ENCODE measurements around the gene HPCAL1.

HPCAL1 gene

GRCh38 chr2:10373931-10374330 lies 71.2 kb downstream of the HPCAL1 start:
- H3K36me3 ChIP-seq (ENCODE audit: insufficient read depth, low read length) = no peaks in the 10 kb centered on the region
- H3K27me3 ChIP-seq (ENCODE audit: insufficient read depth, low read length) = no peaks in the 10 kb centered on the region
- H3K4me3 ChIP-seq (ENCODE audit: low read depth, low read length) = no peak overlapping the region
- no peak overlapping the region for H3K27ac ChIP-seq (ENCODE audit: low read depth, low read length)
- H3K4me1 ChIP-seq (ENCODE audit: control insufficient read depth, insufficient read depth, low read length, unreplicated experiment) = no peaks in the 10 kb centered on the region
- H2AFZ ChIP-seq (ENCODE audit: low read length, unreplicated experiment) = no peak overlapping the region
- peaks cover 45% of the 10 kb centered on the region for H3K79me2 ChIP-seq (ENCODE audit: control insufficient read depth, insufficient read depth, low read length, unreplicated experiment)

- Histone ChIP-seq H3K79me2 (ENCODE audit: control insufficient read depth, insufficient read depth, low read length, unreplicated experiment) (peaks cover 42% of the 10 kb centered on the region), H3K27ac (ENCODE audit: low read depth, low read length) (no peak overlapping the region), H3K4me1 (ENCODE audit: control insufficient read depth, insufficient read depth, low read length, unreplicated experiment) (no peaks in the 10 kb centered on the region), H2AFZ (ENCODE audit: low read length, unreplicated experiment) (no peak overlapping the region), H3K27me3 (ENCODE audit: insufficient read depth, low read length) (no peaks in the 10 kb centered on the region), H3K4me3 (ENCODE audit: low read depth, low read length) (no peak overlapping the region), H3K36me3 (ENCODE audit: insufficient read depth, low read length) (no peaks in the 10 kb centered on the region)
Observed at GRCh38 chr2:10374362-10374943, 71.7 kb downstream of the HPCAL1 start.

- Histone ChIP-seq H3K27ac (ENCODE audit: low read depth, low read length) (no peak overlapping the region), H3K4me3 (ENCODE audit: low read depth, low read length) (no peak overlapping the region), H2AFZ (ENCODE audit: low read length, unreplicated experiment) (no peak overlapping the region), H3K27me3 (ENCODE audit: insufficient read depth, low read length) (no peaks in the 10 kb centered on the region), H3K79me2 (ENCODE audit: control insufficient read depth, insufficient read depth, low read length, unreplicated experiment) (peaks cover 36% of the 10 kb centered on the region), H3K4me1 (ENCODE audit: control insufficient read depth, insufficient read depth, low read length, unreplicated experiment) (peaks cover 13% of the 10 kb centered on the region), H3K36me3 (ENCODE audit: insufficient read depth, low read length) (no peaks in the 10 kb centered on the region)
Observed at GRCh38 chr2:10375570-10376281, 73.0 kb downstream of the HPCAL1 start.

- no peak overlapping the region for H3K27ac ChIP-seq (ENCODE audit: low read depth, low read length)
Observed at GRCh38 chr2:10377052-10377746, 74.5 kb downstream of the HPCAL1 start.

GRCh38 chr2:10377747-10378085 lies 75.0 kb downstream of the HPCAL1 start:
- no peak overlapping the region for H2AFZ ChIP-seq (ENCODE audit: low read length, unreplicated experiment)
- no peaks in the 10 kb centered on the region for H3K36me3 ChIP-seq (ENCODE audit: insufficient read depth, low read length)
- no peak overlapping the region for H3K4me3 ChIP-seq (ENCODE audit: low read depth, low read length)
- peaks cover 14% of the 10 kb centered on the region for H3K4me1 ChIP-seq (ENCODE audit: control insufficient read depth, insufficient read depth, low read length, unreplicated experiment)
- H3K79me2 ChIP-seq (ENCODE audit: control insufficient read depth, insufficient read depth, low read length, unreplicated experiment) = peaks cover 51% of the 10 kb centered on the region
- no peaks in the 10 kb centered on the region for H3K27me3 ChIP-seq (ENCODE audit: insufficient read depth, low read length)
- H3K27ac ChIP-seq (ENCODE audit: low read depth, low read length) = no peak overlapping the region

More at GRCh38 chr2:10377052-10377746, 74.5 kb downstream of the HPCAL1 start:
- no peaks in the 10 kb centered on the region for H3K36me3 ChIP-seq (ENCODE audit: insufficient read depth, low read length)
- no peak overlapping the region for H3K4me3 ChIP-seq (ENCODE audit: low read depth, low read length)
- peaks cover 48% of the 10 kb centered on the region for H3K79me2 ChIP-seq (ENCODE audit: control insufficient read depth, insufficient read depth, low read length, unreplicated experiment)
- no peaks in the 10 kb centered on the region for H3K27me3 ChIP-seq (ENCODE audit: insufficient read depth, low read length)
- H3K4me1 ChIP-seq (ENCODE audit: control insufficient read depth, insufficient read depth, low read length, unreplicated experiment) = peaks cover 14% of the 10 kb centered on the region
- no peak overlapping the region for H2AFZ ChIP-seq (ENCODE audit: low read length, unreplicated experiment)

- Histone ChIP-seq H3K27me3 (ENCODE audit: insufficient read depth, low read length) (no peaks in the 10 kb centered on the region), H2AFZ (ENCODE audit: low read length, unreplicated experiment) (no peak overlapping the region), H3K79me2 (ENCODE audit: control insufficient read depth, insufficient read depth, low read length, unreplicated experiment) (peaks cover 50% of the 10 kb centered on the region), H3K36me3 (ENCODE audit: insufficient read depth, low read length) (no peaks in the 10 kb centered on the region), H3K4me1 (ENCODE audit: control insufficient read depth, insufficient read depth, low read length, unreplicated experiment) (peaks cover 14% of the 10 kb centered on the region), H3K27ac (ENCODE audit: low read depth, low read length) (no peak overlapping the region), H3K4me3 (ENCODE audit: low read depth, low read length) (no peak overlapping the region)
Observed at GRCh38 chr2:10378189-10378588, 75.5 kb downstream of the HPCAL1 start.

- Histone ChIP-seq H3K4me1 (ENCODE audit: control insufficient read depth, insufficient read depth, low read length, unreplicated experiment) (peaks cover 26% of the 10 kb centered on the region), H2AFZ (ENCODE audit: low read length, unreplicated experiment) (no peak overlapping the region), H3K36me3 (ENCODE audit: insufficient read depth, low read length) (no peaks in the 10 kb centered on the region), H3K4me3 (ENCODE audit: low read depth, low read length) (no peak overlapping the region), H3K79me2 (ENCODE audit: control insufficient read depth, insufficient read depth, low read length, unreplicated experiment) (peaks cover 57% of the 10 kb centered on the region), H3K27ac (ENCODE audit: low read depth, low read length) (no peak overlapping the region), H3K27me3 (ENCODE audit: insufficient read depth, low read length) (no peaks in the 10 kb centered on the region)
Observed at GRCh38 chr2:10380048-10380926, 77.6 kb downstream of the HPCAL1 start.

- H3K36me3 ChIP-seq (ENCODE audit: insufficient read depth, low read length) = no peaks in the 10 kb centered on the region
- H3K4me3 ChIP-seq (ENCODE audit: low read depth, low read length) = no peak overlapping the region
- H3K27ac ChIP-seq (ENCODE audit: low read depth, low read length) = no peak overlapping the region
- peaks cover 40% of the 10 kb centered on the region for H3K4me1 ChIP-seq (ENCODE audit: control insufficient read depth, insufficient read depth, low read length, unreplicated experiment)
- no peaks in the 10 kb centered on the region for H3K27me3 ChIP-seq (ENCODE audit: insufficient read depth, low read length)
- no peak overlapping the region for H2AFZ ChIP-seq (ENCODE audit: low read length, unreplicated experiment)
- H3K79me2 ChIP-seq (ENCODE audit: control insufficient read depth, insufficient read depth, low read length, unreplicated experiment) = peaks cover 64% of the 10 kb centered on the region
Observed at GRCh38 chr2:10381997-10382353, 79.3 kb downstream of the HPCAL1 start.

- no peak overlapping the region for H3K27ac ChIP-seq (ENCODE audit: low read depth, low read length)
- H3K27me3 ChIP-seq (ENCODE audit: insufficient read depth, low read length) = no peaks in the 10 kb centered on the region
- peaks cover 40% of the 10 kb centered on the region for H3K4me1 ChIP-seq (ENCODE audit: control insufficient read depth, insufficient read depth, low read length, unreplicated experiment)
- peaks cover 64% of the 10 kb centered on the region for H3K79me2 ChIP-seq (ENCODE audit: control insufficient read depth, insufficient read depth, low read length, unreplicated experiment)
- H2AFZ ChIP-seq (ENCODE audit: low read length, unreplicated experiment) = no peak overlapping the region
- H3K36me3 ChIP-seq (ENCODE audit: insufficient read depth, low read length) = no peaks in the 10 kb centered on the region
- H3K4me3 ChIP-seq (ENCODE audit: low read depth, low read length) = no peak overlapping the region
Observed at GRCh38 chr2:10382354-10383061, 79.8 kb downstream of the HPCAL1 start.
